Measurements from ENCODE around the gene RILPL1.

- no peak for TF ChIP-seq CTCF (conservative IDR thresholded peaks at IDR 0.05; ENCODE audit: low read depth, low read length)
- no peak for TF ChIP-seq EZH2 (IDR thresholded peaks at IDR 0.05; ENCODE audit: borderline replicate concordance, low read depth, low read length, poor library complexity, severe bottlenecking)
Measured at GRCh38 chr12:123475246-123475703, 58.2 kb downstream of the RILPL1 start.

All from A673 (cell line).